HG02981 (cell line): Measurements from ENCODE around the gene VSX1.

ENCODE experiments used
- ATAC-seq: cut with Tn5 transposase; IDR thresholded peaks from one replicate; pipeline ENCODE4 v1.9.1; 2021; ENCODE audit warnings: mild to moderate bottlenecking, moderate library complexity; ENCODE audit not compliant: unreplicated experiment

VSX1 gene

GRCh38 chr20:25087186-25087929 is 5.4 kb upstream of the VSX1 start:
- ATAC-seq = no peak

- ATAC-seq = no peak
These were observed 4.0 kb upstream of the VSX1 start for GRCh38 chr20:25085756-25086495.

DNA sequence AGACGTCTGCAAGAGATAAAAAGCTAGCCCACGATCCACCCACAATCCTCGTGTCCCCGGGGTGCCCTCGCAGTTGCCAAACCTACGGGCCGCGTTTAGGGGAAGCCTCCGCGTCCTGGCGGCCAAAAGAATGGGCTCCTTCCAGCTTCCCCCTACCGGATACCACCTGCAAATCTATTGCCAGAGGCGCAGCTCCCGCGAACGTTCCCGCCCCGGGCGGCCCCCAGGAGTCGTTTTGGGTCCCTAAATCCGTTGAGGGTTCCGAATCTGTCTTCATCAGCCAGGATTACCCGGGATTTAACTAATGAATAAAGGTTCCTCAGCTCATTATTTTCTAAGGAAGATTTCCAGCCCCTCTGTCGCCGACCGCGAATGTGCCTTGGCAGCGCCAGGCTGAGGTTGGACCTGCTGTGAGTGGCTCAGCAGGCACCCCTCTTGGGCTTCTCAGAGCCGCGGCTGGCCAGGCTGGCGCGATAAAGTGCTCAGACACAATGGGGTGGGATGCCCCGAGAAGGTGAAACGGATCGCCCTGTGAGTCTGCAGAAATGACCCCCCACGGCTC is 2.8 kb upstream of the VSX1 start:
- ATAC-seq = no peak

DNA sequence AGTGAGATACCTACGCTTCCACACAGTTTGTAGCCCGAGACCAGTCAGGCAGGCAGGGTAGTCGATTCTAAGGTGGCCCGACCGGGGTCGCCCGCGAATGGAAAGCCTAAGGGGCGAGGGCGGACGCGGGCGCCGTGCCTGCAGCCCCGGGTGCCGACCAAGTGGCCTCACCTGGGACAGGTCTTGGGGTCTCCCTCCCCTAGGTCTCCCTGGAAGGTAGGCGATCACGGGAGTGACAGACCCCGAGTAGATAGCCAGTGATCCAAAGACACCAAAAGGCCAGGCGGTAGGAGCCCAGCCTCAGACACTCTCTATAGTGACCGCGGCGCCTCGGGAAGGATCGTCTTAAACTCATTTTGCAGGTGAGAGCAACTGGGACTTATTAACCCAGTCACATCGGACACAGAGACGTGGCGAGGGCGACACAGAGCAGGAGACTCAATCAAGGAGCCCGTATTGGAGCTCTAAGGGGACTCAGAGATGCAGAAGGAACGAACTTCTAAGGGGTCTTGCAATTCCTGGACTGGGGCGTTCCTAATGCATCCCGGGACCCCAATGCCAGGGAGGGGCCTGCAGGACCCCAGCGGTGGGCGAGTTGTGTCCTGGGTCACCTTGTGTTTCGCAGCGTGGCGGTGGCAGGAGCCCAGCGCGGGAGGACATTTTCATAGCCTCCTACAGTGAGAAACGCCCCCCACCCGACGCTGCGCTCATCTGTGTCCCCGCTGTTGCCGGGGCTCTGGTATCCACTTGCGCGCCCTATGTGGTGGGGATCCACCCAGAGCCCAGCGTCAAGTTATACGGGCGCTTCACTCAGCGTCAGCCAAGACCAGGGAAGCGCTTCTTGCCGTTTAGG is 2.1 kb upstream of the VSX1 start:
- ATAC-seq = peak; percentile 48

- no peak for ATAC-seq
These were observed 1.3 kb upstream of the VSX1 start for GRCh38 chr20:25083141-25083772.

GRCh38 chr20:25082498-25082873 is 545 bp upstream of the VSX1 start:
- no peak for ATAC-seq

DNA sequence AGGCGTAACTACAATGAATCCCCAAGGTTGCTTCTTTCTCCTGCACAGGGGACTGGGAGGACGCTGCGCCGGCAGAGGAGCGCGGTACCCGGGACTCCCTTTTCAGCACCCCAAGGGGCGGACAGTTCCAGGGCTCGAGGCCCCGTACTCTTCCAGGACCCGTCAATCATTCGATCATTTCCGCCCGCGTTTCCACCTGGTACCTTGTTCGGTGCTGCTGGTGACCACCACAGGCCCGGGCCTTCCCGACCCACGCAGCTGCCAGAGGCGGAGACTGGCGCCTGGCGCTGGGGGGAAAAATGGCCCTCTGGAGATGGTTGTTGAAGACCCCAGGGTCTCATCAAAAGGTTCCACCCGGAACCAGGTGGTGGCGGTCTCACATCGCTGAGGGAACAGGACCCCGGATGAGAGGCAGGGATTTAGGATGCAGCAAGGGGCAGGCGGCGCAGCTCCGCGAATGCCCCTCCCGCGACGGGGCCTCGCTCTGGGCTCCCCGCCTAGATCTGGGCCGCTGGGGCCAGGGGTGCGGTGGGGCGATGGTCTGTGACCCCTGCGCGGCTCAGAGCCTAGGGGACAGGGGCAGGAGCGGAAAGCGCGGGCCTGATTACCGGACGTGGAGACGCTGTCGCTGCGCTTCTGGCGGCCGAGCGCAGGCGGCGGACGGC is 744 bp downstream of the VSX1 start:
- no peak for ATAC-seq

- no peak for ATAC-seq
These were observed 2.8 kb downstream of the VSX1 start for GRCh38 chr20:25079171-25079570.

DNA sequence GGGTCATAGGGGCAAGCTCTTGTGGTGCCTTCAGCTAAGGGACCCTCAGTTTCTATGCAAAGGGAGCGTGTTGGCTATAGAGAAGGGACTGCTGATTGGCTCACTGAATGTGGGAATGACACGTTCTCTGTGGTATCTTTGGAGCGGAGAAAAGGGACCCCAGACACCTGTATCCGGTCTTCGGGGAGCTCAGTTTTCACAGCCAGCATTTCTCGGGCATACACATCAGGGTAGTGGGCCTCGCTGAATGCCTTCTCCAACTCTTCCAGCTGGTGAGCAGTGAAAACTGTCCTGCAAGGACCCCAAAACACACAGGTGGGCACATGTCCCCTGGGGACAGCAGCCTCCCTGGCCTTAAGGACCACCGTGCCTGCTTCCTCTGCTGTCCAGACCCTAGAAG is 3.3 kb downstream of the VSX1 start:
- ATAC-seq = no peak

- no peak for ATAC-seq
These were observed 4.3 kb downstream of the VSX1 start for GRCh38 chr20:25077610-25078169.

DNA sequence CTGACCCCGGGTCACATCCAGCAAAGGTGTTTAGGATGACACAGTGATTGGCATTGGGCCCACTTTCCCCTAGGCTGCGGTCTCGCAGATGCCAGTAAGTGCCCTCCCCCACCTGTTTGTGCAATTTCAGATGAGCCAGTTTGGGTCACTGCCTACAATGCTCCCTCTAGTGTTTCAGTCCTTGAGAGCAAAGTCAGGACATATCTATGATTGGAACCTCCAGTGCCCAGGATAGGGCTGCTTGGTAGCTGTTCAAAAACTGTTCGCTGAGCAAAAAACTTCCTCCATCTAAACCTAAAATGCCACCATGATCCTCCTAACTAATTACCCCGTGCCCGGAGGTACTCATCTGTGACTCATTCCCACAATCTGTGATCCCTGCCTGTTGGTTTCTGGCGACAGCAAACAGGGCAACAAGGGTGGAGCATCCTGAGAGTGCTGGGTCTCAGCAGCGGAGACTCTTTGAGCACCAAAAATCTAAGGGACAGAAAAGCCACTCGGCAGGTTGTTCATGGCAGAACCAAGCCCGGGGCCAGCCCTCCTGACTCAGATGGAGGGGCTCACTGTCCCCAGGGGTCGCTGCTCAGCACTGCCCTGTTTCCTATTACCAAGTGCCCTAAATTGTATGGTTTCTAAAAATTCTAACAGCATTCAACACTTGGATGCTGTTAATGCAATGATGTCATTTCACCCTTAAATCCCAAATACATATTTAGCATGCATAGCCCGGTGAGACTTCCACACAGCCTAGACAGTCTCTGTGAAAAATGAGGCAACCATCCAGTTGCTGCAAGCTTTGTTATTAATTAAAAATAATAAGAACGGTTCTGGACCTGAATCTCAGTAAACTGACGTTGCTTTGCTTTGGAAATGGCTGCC is 5.0 kb downstream of the VSX1 start:
- ATAC-seq = no peak

- no peak for ATAC-seq
These were observed 5.7 kb downstream of the VSX1 start for GRCh38 chr20:25076201-25076600.

DNA sequence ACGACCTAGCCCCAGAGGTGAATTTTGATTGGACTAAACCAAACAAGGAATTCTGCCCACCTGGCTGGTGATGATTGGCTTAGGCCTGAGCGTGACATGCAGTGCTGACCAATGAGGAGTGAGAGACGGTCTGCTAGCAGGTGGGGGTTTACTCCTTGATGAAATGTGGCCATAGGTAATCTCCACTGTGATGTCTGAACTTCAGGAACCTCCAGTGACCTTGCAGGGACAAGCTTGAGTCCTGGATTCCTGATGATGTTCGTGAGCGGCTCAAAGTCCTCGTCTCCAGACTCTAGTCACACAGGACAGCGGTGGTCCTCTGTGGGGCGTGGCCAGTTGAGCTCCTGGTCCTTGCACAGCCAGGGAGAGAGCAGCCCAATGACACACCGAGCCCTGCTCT is 8.4 kb downstream of the VSX1 start:
- no peak for ATAC-seq

DNA sequence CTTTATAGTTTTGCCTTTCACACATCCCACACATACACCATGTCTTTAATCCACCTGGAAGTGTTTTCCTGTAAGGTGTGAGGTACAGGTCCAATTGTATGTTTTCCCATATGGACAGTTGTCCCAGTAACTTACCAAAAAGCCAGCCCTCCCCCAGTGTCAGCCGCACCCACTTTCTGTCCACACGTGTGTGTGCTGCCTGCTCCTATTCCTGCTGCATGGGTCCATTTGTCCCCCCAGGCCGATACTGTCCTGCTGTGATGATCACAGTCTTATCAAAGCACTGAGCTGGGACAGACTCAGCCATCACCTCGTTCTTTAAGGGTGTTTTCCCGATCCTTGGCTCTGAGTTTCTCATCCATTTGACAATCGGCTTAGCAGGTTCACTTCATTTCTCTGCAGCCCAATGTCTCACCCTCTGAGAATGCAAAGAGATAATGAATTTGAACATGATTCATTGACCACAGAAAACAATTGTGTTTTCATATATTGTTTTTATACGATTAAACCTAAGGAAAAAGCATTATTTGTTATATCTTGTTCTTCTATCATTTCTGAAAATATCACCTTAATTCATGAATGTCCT is 9.6 kb downstream of the VSX1 start:
- no peak for ATAC-seq

- no peak for ATAC-seq
These were observed 10.2 kb downstream of the VSX1 start for GRCh38 chr20:25071734-25072133.

DNA sequence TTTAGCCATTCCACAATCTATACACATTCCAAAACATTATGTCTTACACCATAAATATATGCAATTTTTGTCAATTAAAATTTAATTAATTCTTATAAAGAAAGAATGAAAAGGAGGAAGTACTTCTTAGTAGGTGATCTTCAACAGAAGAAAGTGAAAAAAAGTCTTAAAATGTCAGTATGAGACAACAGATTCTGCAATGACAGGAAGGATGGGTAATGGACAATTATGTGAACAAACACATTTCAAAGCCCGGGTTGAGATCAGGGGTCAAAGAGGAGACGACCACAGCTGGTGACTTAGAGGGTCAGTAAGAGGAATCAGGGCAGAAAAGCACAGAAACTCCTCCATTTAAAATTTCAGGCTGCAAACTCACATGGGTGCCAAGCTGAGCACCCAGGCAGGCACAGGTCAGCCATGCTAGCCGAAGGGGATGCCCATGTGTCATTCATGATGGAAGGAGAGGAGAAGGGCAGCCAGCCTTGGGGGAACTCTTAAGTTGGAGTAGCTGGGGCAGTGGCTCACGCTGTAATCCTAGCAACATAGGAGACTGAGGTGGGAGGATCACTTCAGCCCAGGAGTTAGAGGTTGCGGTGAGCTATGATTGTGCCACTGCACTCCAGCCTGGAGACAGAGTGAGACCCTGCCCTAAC is 11.0 kb downstream of the VSX1 start:
- ATAC-seq = no peak

DNA sequence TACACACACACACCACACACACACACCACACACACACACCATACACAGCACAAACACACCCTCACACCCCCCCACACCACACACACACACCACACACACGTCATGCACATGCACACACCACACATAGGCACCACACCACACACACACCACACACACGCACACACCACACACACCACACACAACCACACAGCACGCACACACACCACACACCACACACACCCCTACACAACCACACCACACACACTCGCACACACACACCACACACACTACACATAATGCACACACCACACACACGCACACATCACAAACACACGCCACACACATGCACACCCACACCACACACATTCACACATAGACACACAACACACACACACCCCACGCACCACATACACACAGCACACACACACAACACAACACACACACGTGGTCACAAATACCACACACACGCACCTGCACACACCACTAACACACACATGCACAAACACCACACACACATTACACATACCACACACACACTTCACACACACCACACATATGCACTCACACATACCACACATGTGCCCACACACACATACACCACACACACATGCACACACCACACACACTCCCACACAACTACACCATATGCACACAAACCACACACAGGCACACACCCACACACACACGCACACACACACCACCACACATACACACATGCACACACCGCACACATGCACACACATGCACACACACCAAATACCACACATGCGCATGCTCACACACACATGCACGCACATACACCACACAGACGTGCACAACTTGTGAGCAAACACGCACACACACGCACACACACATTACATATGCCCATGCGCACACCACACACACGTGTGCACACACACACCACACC is 14.6 kb downstream of the VSX1 start:
- no peak for ATAC-seq
